Measurements from ENCODE around the gene NSF.

The NSF gene

GRCh38 chr17:46732160-46732559 is 141.7 kb downstream of the NSF start:
- no peak overlapping the region for H3K9ac ChIP-seq (ENCODE audit: low read length)
- H3K9me3 ChIP-seq (ENCODE audit: control insufficient read depth, low read length) = no peaks in the 10 kb centered on the region
- H3K36me3 ChIP-seq (ENCODE audit: control insufficient read depth, insufficient read depth, low read length) = no peaks in the 10 kb centered on the region
- H3K4me1 ChIP-seq (ENCODE audit: control insufficient read depth, insufficient read depth, low read length) = no peaks in the 10 kb centered on the region
- no peaks in the 10 kb centered on the region for H3K27me3 ChIP-seq (ENCODE audit: control insufficient read depth, insufficient read depth, low read length)
- no peak overlapping the region for H3K4me3 ChIP-seq (ENCODE audit: low read length)

- Histone ChIP-seq H3K9ac (ENCODE audit: low read length) (no peak overlapping the region), H3K4me1 (ENCODE audit: control insufficient read depth, insufficient read depth, low read length) (no peaks in the 10 kb centered on the region), H3K9me3 (ENCODE audit: control insufficient read depth, low read length) (no peaks in the 10 kb centered on the region)
These were observed 142.4 kb downstream of the NSF start for GRCh38 chr17:46732754-46733398.

GRCh38 chr17:46733837-46734475 is 143.5 kb downstream of the NSF start:
- Histone ChIP-seq H3K4me1 (ENCODE audit: control insufficient read depth, insufficient read depth, low read length) (no peaks in the 10 kb centered on the region), H3K9me3 (ENCODE audit: control insufficient read depth, low read length) (no peaks in the 10 kb centered on the region), H3K36me3 (ENCODE audit: control insufficient read depth, insufficient read depth, low read length) (no peaks in the 10 kb centered on the region), H3K27me3 (ENCODE audit: control insufficient read depth, insufficient read depth, low read length) (no peaks in the 10 kb centered on the region), H3K9ac (ENCODE audit: low read length) (no peak overlapping the region), H3K4me3 (ENCODE audit: low read length) (no peak overlapping the region)

More at GRCh38 chr17:46732754-46733398, 142.4 kb downstream of the NSF start:
- Histone ChIP-seq H3K27me3 (ENCODE audit: control insufficient read depth, insufficient read depth, low read length) (no peaks in the 10 kb centered on the region), H3K4me3 (ENCODE audit: low read length) (no peak overlapping the region), H3K36me3 (ENCODE audit: control insufficient read depth, insufficient read depth, low read length) (no peaks in the 10 kb centered on the region)

GRCh38 chr17:46736100-46736499 is 145.6 kb downstream of the NSF start:
- H3K9ac ChIP-seq (ENCODE audit: low read length) = no peak overlapping the region
- H3K27me3 ChIP-seq (ENCODE audit: control insufficient read depth, insufficient read depth, low read length) = no peaks in the 10 kb centered on the region
- H3K4me3 ChIP-seq (ENCODE audit: low read length) = no peak overlapping the region
- H3K4me1 ChIP-seq (ENCODE audit: control insufficient read depth, insufficient read depth, low read length) = no peaks in the 10 kb centered on the region
- H3K9me3 ChIP-seq (ENCODE audit: control insufficient read depth, low read length) = no peaks in the 10 kb centered on the region
- no peaks in the 10 kb centered on the region for H3K36me3 ChIP-seq (ENCODE audit: control insufficient read depth, insufficient read depth, low read length)

GRCh38 chr17:46737326-46737725 is 146.9 kb downstream of the NSF start:
- Histone ChIP-seq H3K9ac (ENCODE audit: low read length) (no peak overlapping the region), H3K27me3 (ENCODE audit: control insufficient read depth, insufficient read depth, low read length) (no peaks in the 10 kb centered on the region), H3K4me3 (ENCODE audit: low read length) (no peak overlapping the region), H3K4me1 (ENCODE audit: control insufficient read depth, insufficient read depth, low read length) (peaks cover 2% of the 10 kb centered on the region), H3K9me3 (ENCODE audit: control insufficient read depth, low read length) (no peaks in the 10 kb centered on the region), H3K36me3 (ENCODE audit: control insufficient read depth, insufficient read depth, low read length) (no peaks in the 10 kb centered on the region)

- H3K4me1 ChIP-seq (ENCODE audit: control insufficient read depth, insufficient read depth, low read length) = peaks cover 10% of the 10 kb centered on the region
- H3K27me3 ChIP-seq (ENCODE audit: control insufficient read depth, insufficient read depth, low read length) = no peaks in the 10 kb centered on the region
- no peaks in the 10 kb centered on the region for H3K36me3 ChIP-seq (ENCODE audit: control insufficient read depth, insufficient read depth, low read length)
- no peak overlapping the region for H3K9ac ChIP-seq (ENCODE audit: low read length)
- H3K4me3 ChIP-seq (ENCODE audit: low read length) = no peak overlapping the region
- no peaks in the 10 kb centered on the region for H3K9me3 ChIP-seq (ENCODE audit: control insufficient read depth, low read length)
These were observed 148.1 kb downstream of the NSF start for GRCh38 chr17:46738544-46738943.

- Histone ChIP-seq H3K27me3 (ENCODE audit: control insufficient read depth, insufficient read depth, low read length) (no peaks in the 10 kb centered on the region), H3K4me1 (ENCODE audit: control insufficient read depth, insufficient read depth, low read length) (peaks cover 10% of the 10 kb centered on the region), H3K4me3 (ENCODE audit: low read length) (no peak overlapping the region), H3K36me3 (ENCODE audit: control insufficient read depth, insufficient read depth, low read length) (no peaks in the 10 kb centered on the region), H3K9ac (ENCODE audit: low read length) (no peak overlapping the region), H3K9me3 (ENCODE audit: control insufficient read depth, low read length) (no peaks in the 10 kb centered on the region)
These were observed 149.5 kb downstream of the NSF start for GRCh38 chr17:46739982-46740381.

- Histone ChIP-seq H3K9ac (ENCODE audit: low read length) (no peak overlapping the region), H3K4me3 (ENCODE audit: low read length) (no peak overlapping the region), H3K36me3 (ENCODE audit: control insufficient read depth, insufficient read depth, low read length) (no peaks in the 10 kb centered on the region), H3K4me1 (ENCODE audit: control insufficient read depth, insufficient read depth, low read length) (peaks cover 10% of the 10 kb centered on the region), H3K27me3 (ENCODE audit: control insufficient read depth, insufficient read depth, low read length) (no peaks in the 10 kb centered on the region), H3K9me3 (ENCODE audit: control insufficient read depth, low read length) (no peaks in the 10 kb centered on the region)
These were observed 150.8 kb downstream of the NSF start for GRCh38 chr17:46741122-46741730.

GRCh38 chr17:46742565-46743270 is 152.2 kb downstream of the NSF start:
- Histone ChIP-seq H3K9ac (ENCODE audit: low read length) (no peak overlapping the region), H3K27me3 (ENCODE audit: control insufficient read depth, insufficient read depth, low read length) (no peaks in the 10 kb centered on the region), H3K9me3 (ENCODE audit: control insufficient read depth, low read length) (no peaks in the 10 kb centered on the region), H3K4me1 (ENCODE audit: control insufficient read depth, insufficient read depth, low read length) (peaks cover 10% of the 10 kb centered on the region), H3K36me3 (ENCODE audit: control insufficient read depth, insufficient read depth, low read length) (no peaks in the 10 kb centered on the region), H3K4me3 (ENCODE audit: low read length) (no peak overlapping the region)

- Histone ChIP-seq H3K4me3 (ENCODE audit: low read length) (no peak overlapping the region), H3K36me3 (ENCODE audit: control insufficient read depth, insufficient read depth, low read length) (no peaks in the 10 kb centered on the region), H3K4me1 (ENCODE audit: control insufficient read depth, insufficient read depth, low read length) (peaks cover 10% of the 10 kb centered on the region), H3K27me3 (ENCODE audit: control insufficient read depth, insufficient read depth, low read length) (no peaks in the 10 kb centered on the region), H3K9ac (ENCODE audit: low read length) (no peak overlapping the region), H3K9me3 (ENCODE audit: control insufficient read depth, low read length) (no peaks in the 10 kb centered on the region)
These were observed 154.0 kb downstream of the NSF start for GRCh38 chr17:46744441-46744840.

- Histone ChIP-seq H3K9ac (ENCODE audit: low read length) (no peak overlapping the region), H3K27me3 (ENCODE audit: control insufficient read depth, insufficient read depth, low read length) (no peaks in the 10 kb centered on the region), H3K36me3 (ENCODE audit: control insufficient read depth, insufficient read depth, low read length) (no peaks in the 10 kb centered on the region), H3K4me1 (ENCODE audit: control insufficient read depth, insufficient read depth, low read length) (peaks cover 10% of the 10 kb centered on the region), H3K4me3 (ENCODE audit: low read length) (no peak overlapping the region), H3K9me3 (ENCODE audit: control insufficient read depth, low read length) (no peaks in the 10 kb centered on the region)
These were observed 154.9 kb downstream of the NSF start for GRCh38 chr17:46745376-46745775.

- Histone ChIP-seq H3K36me3 (ENCODE audit: control insufficient read depth, insufficient read depth, low read length) (no peaks in the 10 kb centered on the region), H3K9me3 (ENCODE audit: control insufficient read depth, low read length) (no peaks in the 10 kb centered on the region), H3K9ac (ENCODE audit: low read length) (no peak overlapping the region), H3K4me3 (ENCODE audit: low read length) (no peak overlapping the region), H3K27me3 (ENCODE audit: control insufficient read depth, insufficient read depth, low read length) (no peaks in the 10 kb centered on the region), H3K4me1 (ENCODE audit: control insufficient read depth, insufficient read depth, low read length) (no peaks in the 10 kb centered on the region)
These were observed 161.0 kb downstream of the NSF start for GRCh38 chr17:46751425-46751824.
